Mesenchymal stem cell (in vitro differentiated cells and primary cell): ENCODE measurements around the gene IGF2R.
A peak's percentile ranks its signal among the peaks of the same experiment; 100 is the strongest.
"Not testable (repeated sequence)": the region's sequence is repeated elsewhere in the genome, so short reads cannot be mapped to it uniquely, and the experiment has no call there.

Experiments
- DNase-seq: peaks from one replicate; pipeline ENCODE4 v3.0.0-alpha.2; 2013
- H2AFZ ChIP-seq: one replicate; pipeline ENCODE4 v1.6.1; 2013; ENCODE audit warnings: low read depth, mild to moderate bottlenecking, control low read depth, inconsistent platforms, low read length, moderate library complexity
- H2AK5ac ChIP-seq: 2 replicates; pipeline ENCODE4 v1.6.1; 2013; ENCODE audit warnings: low read length, moderate library complexity, mild to moderate bottlenecking, inconsistent platforms; ENCODE audit not compliant: severe bottlenecking
- H2BK120ac ChIP-seq: one replicate; pipeline ENCODE4 v1.6.1; 2013; ENCODE audit warnings: low read depth, mild to moderate bottlenecking, inconsistent platforms, low read length, moderate library complexity
- H2BK12ac ChIP-seq, 2 experiments: one replicate each; pipeline ENCODE4 v1.6.1; 2013; ENCODE audit warnings: inconsistent platforms in 2 of 2, low read length in 2 of 2, mild to moderate bottlenecking in 2 of 2, moderate library complexity in 2 of 2, control low read depth in 1 of 2
- H2BK15ac ChIP-seq: one replicate; pipeline ENCODE4 v1.6.1; 2013; ENCODE audit warnings: mild to moderate bottlenecking, low read depth, inconsistent platforms; ENCODE audit not compliant: poor library complexity, severe bottlenecking
- H2BK5ac ChIP-seq: 2 replicates; pipeline ENCODE4 v1.6.1; 2013; ENCODE audit warnings: low read depth, mild to moderate bottlenecking, low read length, control low read depth, inconsistent platforms; ENCODE audit not compliant: poor library complexity, severe bottlenecking
- H3K14ac ChIP-seq, 2 experiments: one replicate each; pipeline ENCODE4 v1.6.1; 2013; ENCODE audit warnings: inconsistent platforms in 2 of 2, low read length in 2 of 2, control low read depth in 1 of 2, mild to moderate bottlenecking in 1 of 2, moderate library complexity in 1 of 2
- H3K18ac ChIP-seq, 2 experiments: one replicate each; pipeline ENCODE4 v1.6.1; 2013; ENCODE audit warnings: inconsistent platforms in 2 of 2, low read length in 2 of 2, control low read depth in 1 of 2, low read depth in 1 of 2, mild to moderate bottlenecking in 1 of 2
- H3K23ac ChIP-seq, 2 experiments: one replicate each; pipeline ENCODE4 v1.6.1; 2013; ENCODE audit warnings: inconsistent platforms in 2 of 2, low read length in 2 of 2, mild to moderate bottlenecking in 2 of 2, moderate library complexity in 2 of 2, control low read depth in 1 of 2
- H3K27ac ChIP-seq: 2 replicates; pipeline ENCODE4 v1.5.1; 2013; ENCODE audit warnings: mild to moderate bottlenecking, moderate library complexity, low read length, control low read depth, inconsistent platforms; ENCODE audit not compliant: poor library complexity, severe bottlenecking
- H3K27me3 ChIP-seq, 2 experiments: 2 replicates each; pipeline versions ENCODE4 v1.6.1 to v1.7.0; 2013; ENCODE audit warnings: low read length in 2 of 2, mild to moderate bottlenecking in 2 of 2, moderate library complexity in 2 of 2, control low read depth in 1 of 2, inconsistent platforms in 1 of 2; ENCODE audit not compliant: control insufficient read depth in 1 of 2, insufficient read depth in 1 of 2
- H3K36me3 ChIP-seq, 2 experiments: 2 replicates each; pipeline versions ENCODE4 v1.6.1 to v1.7.0; 2013; ENCODE audit warnings: low read length in 2 of 2, control low read depth in 1 of 2, inconsistent platforms in 1 of 2, low read depth in 1 of 2, mild to moderate bottlenecking in 1 of 2; ENCODE audit not compliant: insufficient read depth in 2 of 2, control insufficient read depth in 1 of 2
- H3K4ac ChIP-seq, 2 experiments: one replicate each; pipeline ENCODE4 v1.6.1; 2013; ENCODE audit warnings: inconsistent platforms in 2 of 2, low read length in 2 of 2, mild to moderate bottlenecking in 2 of 2, moderate library complexity in 2 of 2, control low read depth in 1 of 2, low read depth in 1 of 2
- H3K4me1 ChIP-seq: 2 replicates; pipeline ENCODE4 v1.6.1; 2013; ENCODE audit warnings: low read depth, low read length, control low read depth; ENCODE audit not compliant: control insufficient read depth, insufficient read depth
- H3K4me2 ChIP-seq: 2 replicates; pipeline ENCODE4 v1.6.1; 2013; ENCODE audit warnings: low read length, mild to moderate bottlenecking, inconsistent platforms; ENCODE audit not compliant: poor library complexity, severe bottlenecking
- H3K4me3 ChIP-seq, 2 experiments: 2 replicates each; pipeline versions ENCODE4 v1.5.1 to v1.7.0; 2013; ENCODE audit warnings: low read length in 2 of 2, mild to moderate bottlenecking in 2 of 2, control low read depth in 1 of 2, low read depth in 1 of 2; ENCODE audit not compliant: insufficient read depth in 1 of 2
- H3K79me1 ChIP-seq: replicated peaks from 2 replicates; pipeline ENCODE4 v1.6.1; 2013; ENCODE audit warnings: mild to moderate bottlenecking, control low read depth, low read length, inconsistent platforms; ENCODE audit not compliant: poor library complexity, severe bottlenecking
- H3K9ac ChIP-seq: 2 replicates; pipeline ENCODE4 v1.7.0; 2013; ENCODE audit warnings: mild to moderate bottlenecking, low read length, moderate library complexity
- H3K9me3 ChIP-seq: 2 replicates; pipeline ENCODE4 v1.7.0; 2013; ENCODE audit warnings: mild to moderate bottlenecking, low read length; ENCODE audit not compliant: control insufficient read depth
- H4K8ac ChIP-seq: one replicate; pipeline ENCODE4 v1.6.1; 2013; ENCODE audit warnings: inconsistent platforms, mild to moderate bottlenecking, low read length, moderate library complexity
- H4K91ac ChIP-seq: one replicate; pipeline ENCODE4 v1.6.1; 2013; ENCODE audit warnings: mild to moderate bottlenecking, low read length, inconsistent platforms
- WGBS: methylation state at CpG from one replicate; pipeline ENCODE4 v1.1.7; 2013; ENCODE audit warnings: mixed read lengths; 5-methylcytosine and 5-hydroxymethylcytosine counted together

Gene IGF2R

GRCh38 chr6:160089534-160089897, 120.6 kb downstream of the IGF2R start:
- Histone ChIP-seq H4K91ac (no peak overlapping the region), H3K27ac (no peak overlapping the region), H3K14ac (no peak overlapping the region), H3K4me3 (no peak overlapping the region), H3K18ac (no peak overlapping the region), H4K8ac (no peak overlapping the region), H2AK5ac (no peak overlapping the region), H2AFZ (no peak overlapping the region), H2BK5ac (no peak overlapping the region), H3K4me1 (no peaks in the 10 kb centered on the region), H3K79me1 (peaks cover 39% of the 10 kb centered on the region), H3K36me3 (peaks cover 82 to 83% of the 10 kb centered on the region in 2 experiments), H3K4me2 (no peak overlapping the region), H3K9me3 (no peaks in the 10 kb centered on the region), H3K27me3 (no peaks in the 10 kb centered on the region), H3K9ac (peak overlapping the region; percentile 83), H2BK12ac (no peak overlapping the region), H2BK120ac (no peak overlapping the region), H3K23ac (no peak overlapping the region), H2BK15ac (no peak overlapping the region), H3K4ac (no peak overlapping the region)
- 95% methylated on average over 7 of the region's 7 CpGs for WGBS
- DNase-seq: no peak

- Histone ChIP-seq H3K36me3 (peaks cover 77 to 80% of the 10 kb centered on the region in 2 experiments), H3K79me1 (peaks cover 35% of the 10 kb centered on the region)
- H2BK15ac ChIP-seq, H3K9ac ChIP-seq, H3K27me3 ChIP-seq, H3K4me3 ChIP-seq, H2BK120ac ChIP-seq, H3K4ac ChIP-seq, H3K27ac ChIP-seq, H4K8ac ChIP-seq, H3K4me2 ChIP-seq, H4K91ac ChIP-seq, H3K18ac ChIP-seq, H3K4me1 ChIP-seq, H2AK5ac ChIP-seq, H2AFZ ChIP-seq, H3K23ac ChIP-seq, H2BK12ac ChIP-seq, H2BK5ac ChIP-seq, DNase-seq, H3K9me3 ChIP-seq, H3K14ac ChIP-seq: not testable (repeated sequence)
- WGBS: 97% methylated on average over 18 of the region's 32 CpGs
Observed at GRCh38 chr6:160090442-160091239, 121.8 kb downstream of the IGF2R start.

- H2BK120ac ChIP-seq, H4K8ac ChIP-seq, H3K27ac ChIP-seq, H2AK5ac ChIP-seq, H3K23ac ChIP-seq, H3K4ac ChIP-seq, H2AFZ ChIP-seq, H4K91ac ChIP-seq, H2BK15ac ChIP-seq, H3K14ac ChIP-seq, H3K9me3 ChIP-seq, H3K4me3 ChIP-seq, H2BK12ac ChIP-seq, H3K4me1 ChIP-seq, H3K27me3 ChIP-seq, DNase-seq, H3K9ac ChIP-seq, H3K18ac ChIP-seq, H3K4me2 ChIP-seq, H2BK5ac ChIP-seq: not testable (repeated sequence)
- H3K36me3 ChIP-seq: peaks cover 71 to 80% of the 10 kb centered on the region in 2 experiments
- WGBS: 96% methylated on average over 6 of the region's 6 CpGs
- peaks cover 32% of the 10 kb centered on the region for H3K79me1 ChIP-seq
Observed at GRCh38 chr6:160092176-160092575, 123.3 kb downstream of the IGF2R start.

GRCh38 chr6:160092602-160093001, 123.7 kb downstream of the IGF2R start:
- no peak overlapping the region for H2BK12ac ChIP-seq
- H4K8ac ChIP-seq: no peak overlapping the region
- H3K4ac ChIP-seq: no peak overlapping the region
- no peak for DNase-seq
- no peak overlapping the region for H3K14ac ChIP-seq
- H4K91ac ChIP-seq: no peak overlapping the region
- no peak overlapping the region for H3K27ac ChIP-seq
- 95% methylated on average over 10 of the region's 10 CpGs for WGBS
- H2BK15ac ChIP-seq: no peak overlapping the region
- H3K9me3 ChIP-seq: no peaks in the 10 kb centered on the region
- H2BK120ac ChIP-seq: no peak overlapping the region
- no peak overlapping the region for H2AK5ac ChIP-seq
- H3K4me3 ChIP-seq: no peak overlapping the region
- no peaks in the 10 kb centered on the region for H3K4me1 ChIP-seq
- H3K36me3 ChIP-seq: peaks cover 72 to 82% of the 10 kb centered on the region in 2 experiments
- H2AFZ ChIP-seq: no peak overlapping the region
- H3K27me3 ChIP-seq: no peaks in the 10 kb centered on the region
- H3K9ac ChIP-seq: no peak overlapping the region
- H3K79me1 ChIP-seq: peaks cover 32% of the 10 kb centered on the region
- no peak overlapping the region for H3K23ac ChIP-seq
- H3K18ac ChIP-seq: no peak overlapping the region
- H2BK5ac ChIP-seq: no peak overlapping the region
- H3K4me2 ChIP-seq: no peak overlapping the region
